ENCODE results near the gene DEPP1. TPM values are rescaled to one million over a fixed set of nuclear protein-coding genes. Genes with fewer than 3 reads are reported as not detected.

DEPP1 gene
- total RNA-seq, 1 experiment from 2014 or later = 1.6 TPM

DNA sequence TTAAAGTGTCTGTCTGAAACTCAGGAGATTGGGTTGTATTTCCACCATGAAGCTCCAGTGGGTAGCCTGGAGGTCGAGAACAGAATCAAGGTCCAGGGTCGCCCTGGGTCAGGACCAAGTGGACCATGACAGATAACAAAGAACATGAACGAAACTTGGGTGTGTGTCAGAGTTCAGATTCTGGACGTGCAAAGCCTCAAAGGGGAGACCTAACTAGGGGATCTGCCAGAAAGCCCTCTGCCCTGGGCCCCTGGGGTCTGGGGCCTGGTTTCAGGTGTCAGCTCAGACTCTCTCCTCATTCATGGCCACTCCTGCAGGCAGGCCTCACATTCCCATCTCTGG is 17.4 kb downstream of the DEPP1 start (continued):
- TF ChIP-seq RELA (CRISPR knock-in tag; IDR thresholded peaks at IDR 0.05; ENCODE audit: borderline replicate concordance) = no peak
- TF ChIP-seq NFATC4 (CRISPR knock-in tag; IDR thresholded peaks at IDR 0.05) = no peak
- no peak for TF ChIP-seq SMAD3 (CRISPR knock-in tag; IDR thresholded peaks at IDR 0.05; ENCODE audit: borderline replicate concordance)
- TF ChIP-seq TEAD4 (CRISPR knock-in tag; IDR thresholded peaks at IDR 0.05) = no peak
- TF ChIP-seq ZNF317 (CRISPR knock-in tag; IDR thresholded peaks at IDR 0.05; ENCODE audit: borderline replicate concordance, low read depth) = no peak
- no peak for TF ChIP-seq FOXK1 (CRISPR knock-in tag; IDR thresholded peaks at IDR 0.05)

DNA sequence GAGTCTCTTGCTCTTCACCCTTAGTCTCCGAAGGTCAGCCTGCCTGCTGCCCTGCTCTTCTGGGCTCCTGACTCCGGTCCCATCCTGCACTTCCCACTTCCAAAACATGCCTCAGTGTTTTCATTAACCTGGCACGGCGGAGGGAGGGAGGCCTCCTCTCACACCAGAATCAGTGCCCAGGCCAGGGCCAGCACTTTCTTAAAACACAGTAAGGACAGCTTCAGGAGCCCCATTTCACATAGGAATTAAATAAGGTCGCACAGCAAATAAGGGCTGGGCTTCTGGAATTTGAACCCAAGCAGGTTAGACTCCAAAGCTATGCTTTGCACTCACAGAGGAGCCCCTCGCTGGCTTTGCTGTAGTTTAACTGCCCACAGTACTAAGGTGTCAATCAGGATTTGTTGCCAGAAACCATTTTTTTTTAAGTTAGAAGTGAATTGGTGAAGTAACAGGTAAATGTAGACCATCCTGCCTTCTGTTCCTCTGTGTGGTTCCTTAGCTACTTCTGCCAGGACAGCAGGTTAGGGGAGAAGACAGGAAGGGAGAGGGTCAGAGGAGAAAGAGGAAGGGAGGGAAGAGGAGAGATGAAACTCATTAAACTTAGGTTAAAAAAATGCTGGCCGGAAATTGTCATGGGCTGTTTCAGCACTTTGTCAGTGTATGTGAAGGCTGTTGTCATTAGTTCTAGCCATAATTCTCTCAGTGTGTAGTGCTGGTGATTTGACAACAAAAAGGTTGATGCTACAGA is 18.0 kb downstream of the DEPP1 start:
- peaks cover 9% of the 10 kb centered on the region for H3K36me3 Mint-ChIP-seq
- no peak overlapping the region for H3K27ac Mint-ChIP-seq
- no peak for TF ChIP-seq CREM (CRISPR knock-in tag; IDR thresholded peaks at IDR 0.05)
- TF ChIP-seq, protein P1, sequence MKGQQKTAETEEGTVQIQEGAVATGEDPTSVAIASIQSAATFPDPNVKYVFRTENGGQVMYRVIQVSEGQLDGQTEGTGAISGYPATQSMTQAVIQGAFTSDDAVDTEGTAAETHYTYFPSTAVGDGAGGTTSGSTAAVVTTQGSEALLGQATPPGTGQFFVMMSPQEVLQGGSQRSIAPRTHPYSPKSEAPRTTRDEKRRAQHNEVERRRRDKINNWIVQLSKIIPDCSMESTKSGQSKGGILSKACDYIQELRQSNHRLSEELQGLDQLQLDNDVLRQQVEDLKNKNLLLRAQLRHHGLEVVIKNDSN (CRISPR knock-in tag; IDR thresholded peaks at IDR 0.05) = no peak
- TF ChIP-seq ZNF219 (CRISPR knock-in tag; IDR thresholded peaks at IDR 0.05; ENCODE audit: borderline replicate concordance) = no peak
- TF ChIP-seq, protein P2, sequence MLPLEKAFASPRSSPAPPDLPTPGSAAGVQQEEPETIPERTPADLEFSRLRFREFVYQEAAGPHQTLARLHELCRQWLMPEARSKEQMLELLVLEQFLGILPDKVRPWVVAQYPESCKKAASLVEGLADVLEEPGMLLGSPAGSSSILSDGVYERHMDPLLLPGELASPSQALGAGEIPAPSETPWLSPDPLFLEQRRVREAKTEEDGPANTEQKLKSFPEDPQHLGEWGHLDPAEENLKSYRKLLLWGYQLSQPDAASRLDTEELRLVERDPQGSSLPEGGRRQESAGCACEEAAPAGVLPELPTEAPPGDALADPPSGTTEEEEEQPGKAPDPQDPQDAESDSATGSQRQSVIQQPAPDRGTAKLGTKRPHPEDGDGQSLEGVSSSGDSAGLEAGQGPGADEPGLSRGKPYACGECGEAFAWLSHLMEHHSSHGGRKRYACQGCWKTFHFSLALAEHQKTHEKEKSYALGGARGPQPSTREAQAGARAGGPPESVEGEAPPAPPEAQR (CRISPR knock-in tag; IDR thresholded peaks at IDR 0.05) = no peak
- no peak for TF ChIP-seq ZNF138 (CRISPR knock-in tag; conservative IDR thresholded peaks at IDR 0.05)
- no peak for TF ChIP-seq GTF2I (CRISPR knock-in tag; conservative IDR thresholded peaks at IDR 0.05)
- TF ChIP-seq JAZF1 (CRISPR knock-in tag; IDR thresholded peaks at IDR 0.05) = no peak
- no peak for TF ChIP-seq KAT7 (CRISPR knock-in tag; IDR thresholded peaks at IDR 0.05; ENCODE audit: borderline replicate concordance)
- TF ChIP-seq CREB1 (CRISPR knock-in tag; IDR thresholded peaks at IDR 0.05) = no peak
- TF ChIP-seq, protein P3, sequence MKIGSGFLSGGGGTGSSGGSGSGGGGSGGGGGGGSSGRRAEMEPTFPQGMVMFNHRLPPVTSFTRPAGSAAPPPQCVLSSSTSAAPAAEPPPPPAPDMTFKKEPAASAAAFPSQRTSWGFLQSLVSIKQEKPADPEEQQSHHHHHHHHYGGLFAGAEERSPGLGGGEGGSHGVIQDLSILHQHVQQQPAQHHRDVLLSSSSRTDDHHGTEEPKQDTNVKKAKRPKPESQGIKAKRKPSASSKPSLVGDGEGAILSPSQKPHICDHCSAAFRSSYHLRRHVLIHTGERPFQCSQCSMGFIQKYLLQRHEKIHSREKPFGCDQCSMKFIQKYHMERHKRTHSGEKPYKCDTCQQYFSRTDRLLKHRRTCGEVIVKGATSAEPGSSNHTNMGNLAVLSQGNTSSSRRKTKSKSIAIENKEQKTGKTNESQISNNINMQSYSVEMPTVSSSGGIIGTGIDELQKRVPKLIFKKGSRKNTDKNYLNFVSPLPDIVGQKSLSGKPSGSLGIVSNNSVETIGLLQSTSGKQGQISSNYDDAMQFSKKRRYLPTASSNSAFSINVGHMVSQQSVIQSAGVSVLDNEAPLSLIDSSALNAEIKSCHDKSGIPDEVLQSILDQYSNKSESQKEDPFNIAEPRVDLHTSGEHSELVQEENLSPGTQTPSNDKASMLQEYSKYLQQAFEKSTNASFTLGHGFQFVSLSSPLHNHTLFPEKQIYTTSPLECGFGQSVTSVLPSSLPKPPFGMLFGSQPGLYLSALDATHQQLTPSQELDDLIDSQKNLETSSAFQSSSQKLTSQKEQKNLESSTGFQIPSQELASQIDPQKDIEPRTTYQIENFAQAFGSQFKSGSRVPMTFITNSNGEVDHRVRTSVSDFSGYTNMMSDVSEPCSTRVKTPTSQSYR (CRISPR knock-in tag; IDR thresholded peaks at IDR 0.05) = no peak
- TF ChIP-seq, protein P4, sequence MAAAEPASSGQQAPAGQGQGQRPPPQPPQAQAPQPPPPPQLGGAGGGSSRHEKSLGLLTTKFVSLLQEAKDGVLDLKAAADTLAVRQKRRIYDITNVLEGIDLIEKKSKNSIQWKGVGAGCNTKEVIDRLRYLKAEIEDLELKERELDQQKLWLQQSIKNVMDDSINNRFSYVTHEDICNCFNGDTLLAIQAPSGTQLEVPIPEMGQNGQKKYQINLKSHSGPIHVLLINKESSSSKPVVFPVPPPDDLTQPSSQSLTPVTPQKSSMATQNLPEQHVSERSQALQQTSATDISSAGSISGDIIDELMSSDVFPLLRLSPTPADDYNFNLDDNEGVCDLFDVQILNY (CRISPR knock-in tag; IDR thresholded peaks at IDR 0.05) = no peak
- TF ChIP-seq, protein P5, sequence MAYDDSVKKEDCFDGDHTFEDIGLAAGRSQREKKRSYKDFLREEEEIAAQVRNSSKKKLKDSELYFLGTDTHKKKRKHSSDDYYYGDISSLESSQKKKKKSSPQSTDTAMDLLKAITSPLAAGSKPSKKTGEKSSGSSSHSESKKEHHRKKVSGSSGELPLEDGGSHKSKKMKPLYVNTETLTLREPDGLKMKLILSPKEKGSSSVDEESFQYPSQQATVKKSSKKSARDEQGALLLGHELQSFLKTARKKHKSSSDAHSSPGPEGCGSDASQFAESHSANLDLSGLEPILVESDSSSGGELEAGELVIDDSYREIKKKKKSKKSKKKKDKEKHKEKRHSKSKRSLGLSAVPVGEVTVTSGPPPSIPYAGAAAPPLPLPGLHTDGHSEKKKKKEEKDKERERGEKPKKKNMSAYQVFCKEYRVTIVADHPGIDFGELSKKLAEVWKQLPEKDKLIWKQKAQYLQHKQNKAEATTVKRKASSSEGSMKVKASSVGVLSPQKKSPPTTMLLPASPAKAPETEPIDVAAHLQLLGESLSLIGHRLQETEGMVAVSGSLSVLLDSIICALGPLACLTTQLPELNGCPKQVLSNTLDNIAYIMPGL (CRISPR knock-in tag; IDR thresholded peaks at IDR 0.05) = no peak
- DNase-seq (ENCODE audit: low spot score) (no peak), ATAC-seq (no peak)
- peak overlapping the region; percentile 67 for H3K4me3 Mint-ChIP-seq
- peaks cover 68% of the 10 kb centered on the region for H3K4me1 Mint-ChIP-seq
- peaks cover 5% of the 10 kb centered on the region; the same call in 1 of the 2 replicates for H3K9me3 Mint-ChIP-seq
- H3K27me3 Mint-ChIP-seq (ENCODE audit: low read depth) = peaks cover 10% of the 10 kb centered on the region
- ChIA-PET POLR2A (no interaction called here), CTCF (interaction anchor here (7.3 kb wide), 1 partner anchor 26 kb away, joined by 74 read pairs; no protein-coding TSS in a partner anchor)
